DND-41 (cell line): Measurements from ENCODE around the gene PCA3.

Source experiments
- EZH2 ChIP-seq: IDR thresholded peaks from 3 replicates; pipeline ENCODE4 v1.6.1; 2012; ENCODE audit warnings: borderline replicate concordance, low read depth, mild to moderate bottlenecking, moderate library complexity, low read length, inconsistent platforms; ENCODE audit not compliant: severe bottlenecking
- TF ChIP-seq, protein P1 (sequence below): IDR thresholded peaks from 2 replicates; pipeline ENCODE4 v1.5.1; 2012; ENCODE audit warnings: borderline replicate concordance, low read length, moderate library complexity, mild to moderate bottlenecking; ENCODE audit not compliant: poor library complexity, severe bottlenecking; ENCODE audit errors: extremely low read depth

DNA sequence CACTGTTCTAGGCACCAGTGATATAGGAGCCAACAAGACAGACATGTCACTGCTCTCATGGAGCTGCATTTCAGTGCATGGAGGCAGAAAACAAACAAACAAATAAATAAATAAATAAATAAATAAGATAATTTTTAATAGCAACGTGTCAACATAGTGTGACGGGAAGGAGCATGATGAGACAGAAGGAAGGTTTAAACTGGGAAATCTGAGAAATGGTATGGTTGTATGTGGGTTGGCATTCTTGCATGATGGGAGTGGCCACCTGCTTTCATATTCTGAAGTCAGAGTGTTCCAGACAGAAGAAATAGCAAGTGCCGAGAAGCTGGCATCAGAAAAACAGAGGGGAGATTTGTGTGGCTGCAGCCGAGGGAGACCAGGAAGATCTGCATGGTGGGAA lies at the start of gene PCA3:
- no peak for TF ChIP-seq EZH2
- TF ChIP-seq, protein P1, sequence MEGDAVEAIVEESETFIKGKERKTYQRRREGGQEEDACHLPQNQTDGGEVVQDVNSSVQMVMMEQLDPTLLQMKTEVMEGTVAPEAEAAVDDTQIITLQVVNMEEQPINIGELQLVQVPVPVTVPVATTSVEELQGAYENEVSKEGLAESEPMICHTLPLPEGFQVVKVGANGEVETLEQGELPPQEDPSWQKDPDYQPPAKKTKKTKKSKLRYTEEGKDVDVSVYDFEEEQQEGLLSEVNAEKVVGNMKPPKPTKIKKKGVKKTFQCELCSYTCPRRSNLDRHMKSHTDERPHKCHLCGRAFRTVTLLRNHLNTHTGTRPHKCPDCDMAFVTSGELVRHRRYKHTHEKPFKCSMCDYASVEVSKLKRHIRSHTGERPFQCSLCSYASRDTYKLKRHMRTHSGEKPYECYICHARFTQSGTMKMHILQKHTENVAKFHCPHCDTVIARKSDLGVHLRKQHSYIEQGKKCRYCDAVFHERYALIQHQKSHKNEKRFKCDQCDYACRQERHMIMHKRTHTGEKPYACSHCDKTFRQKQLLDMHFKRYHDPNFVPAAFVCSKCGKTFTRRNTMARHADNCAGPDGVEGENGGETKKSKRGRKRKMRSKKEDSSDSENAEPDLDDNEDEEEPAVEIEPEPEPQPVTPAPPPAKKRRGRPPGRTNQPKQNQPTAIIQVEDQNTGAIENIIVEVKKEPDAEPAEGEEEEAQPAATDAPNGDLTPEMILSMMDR = no peak
